Ectodermal cell (in vitro differentiated cells): ENCODE data around the gene PGAP3.

Experiments
- H3K27ac ChIP-seq: 2 replicates; pipeline ENCODE4 v1.7.0; 2013; ENCODE audit warnings: mild to moderate bottlenecking, low read depth, low read length; ENCODE audit not compliant: insufficient read depth, poor library complexity, severe bottlenecking
- H3K27me3 ChIP-seq: 2 replicates; pipeline ENCODE4 v1.7.0; 2013; ENCODE audit warnings: mild to moderate bottlenecking, low read length; ENCODE audit not compliant: insufficient read depth, control insufficient read depth, poor library complexity, severe bottlenecking
- H3K36me3 ChIP-seq: one replicate; pipeline ENCODE4 v1.7.0; 2013; ENCODE audit warnings: low read length; ENCODE audit not compliant: control insufficient read depth, insufficient read depth
- H3K4me1 ChIP-seq: one replicate; pipeline ENCODE4 v1.7.0; 2013; ENCODE audit warnings: low read length; ENCODE audit not compliant: control insufficient read depth, insufficient read depth
- H3K4me3 ChIP-seq: 2 replicates; pipeline ENCODE4 v1.7.0; 2013; ENCODE audit warnings: low read depth, low read length, control low read depth; ENCODE audit not compliant: insufficient read depth
- H3K9me3 ChIP-seq: 2 replicates; pipeline ENCODE4 v1.7.0; 2013; ENCODE audit warnings: mild to moderate bottlenecking, low read length, moderate library complexity; ENCODE audit not compliant: control insufficient read depth
- WGBS, 2 experiments: methylation state at CpG; one replicate each; pipeline ENCODE4 v1.1.7; 2013; ENCODE audit warnings: missing lambda C conversion rate in 2 of 2; 5-methylcytosine and 5-hydroxymethylcytosine counted together

Gene PGAP3

GRCh38 chr17:39664581-39665561, 23.0 kb downstream of the PGAP3 start, which contains the start of gene TCAP:
TSS of gene TCAP (plus strand) at chr17:39665349. CDS start at chr17:39665360, 11 bp downstream.
- peaks cover 45% of the 10 kb centered on the region for H3K27me3 ChIP-seq
- H3K27ac ChIP-seq, result no peak within 1 kb of the TSS
- H3K9me3 ChIP-seq, result no peaks in the 10 kb centered on the region
- 75 to 76% methylated on average over 15 of the region's 15 CpGs for WGBS, 2 experiments
- no peak within 1 kb of the TSS for H3K4me3 ChIP-seq
- H3K4me1 ChIP-seq, result peaks cover 26% of the 10 kb centered on the region
- no peaks in the 10 kb centered on the region for H3K36me3 ChIP-seq

DNA sequence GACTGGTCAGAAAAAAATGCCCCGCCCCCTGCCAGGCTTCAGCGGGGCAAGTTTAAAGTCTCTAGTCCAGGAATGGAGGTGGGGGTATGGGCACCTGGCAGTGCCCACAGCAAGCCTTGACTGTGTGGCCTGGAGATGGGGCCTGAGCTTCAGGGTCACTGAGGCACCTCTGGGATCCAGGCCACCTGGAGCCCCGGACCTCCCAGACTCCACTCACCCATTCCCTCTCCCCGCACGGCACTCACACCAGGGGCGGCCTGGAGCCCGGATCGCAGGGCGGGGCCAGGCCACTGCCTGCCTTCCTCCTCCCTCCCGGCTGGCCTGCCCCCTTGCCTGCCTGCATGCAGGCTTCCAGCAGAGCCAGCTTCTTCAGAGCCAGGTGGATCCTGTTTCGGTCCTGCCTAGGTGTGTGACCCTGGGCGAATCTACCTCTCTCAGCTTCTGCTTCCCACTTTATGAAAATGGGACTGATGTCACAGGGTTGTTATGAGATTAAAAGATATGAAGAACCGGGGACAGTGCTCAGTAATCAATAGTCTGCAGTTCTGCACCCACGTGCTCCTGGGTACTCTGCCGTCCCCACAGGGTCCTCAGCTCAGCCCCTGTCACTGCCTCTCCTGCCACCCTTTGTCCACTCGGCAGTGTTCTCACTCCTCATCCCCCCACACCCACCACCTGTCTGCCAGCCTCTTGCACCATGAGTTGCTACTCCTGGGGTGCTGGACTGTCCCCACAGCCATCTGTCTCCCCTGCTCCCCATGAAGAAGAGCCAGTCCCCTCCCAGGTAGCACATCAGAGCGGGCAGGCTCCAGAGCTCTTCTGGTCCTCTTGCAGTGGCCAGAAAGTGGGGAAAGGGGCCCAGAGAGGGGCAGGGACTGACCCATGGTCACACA, 23.9 kb downstream of the PGAP3 start:
- H3K9me3 ChIP-seq, result no peaks in the 10 kb centered on the region
- peaks cover 35% of the 10 kb centered on the region for H3K27me3 ChIP-seq
- H3K4me3 ChIP-seq, result no peak overlapping the region
- no peak overlapping the region for H3K27ac ChIP-seq
- H3K36me3 ChIP-seq, result no peaks in the 10 kb centered on the region
- H3K4me1 ChIP-seq, result peaks cover 26% of the 10 kb centered on the region
- WGBS, 2 experiments, result 22 to 23% methylated on average over 17 of the region's 17 CpGs

GRCh38 chr17:39663340-39663687, 24.5 kb downstream of the PGAP3 start:
- H3K9me3 ChIP-seq, result no peaks in the 10 kb centered on the region
- peaks cover 26% of the 10 kb centered on the region for H3K4me1 ChIP-seq
- no peaks in the 10 kb centered on the region for H3K36me3 ChIP-seq
- no peak overlapping the region for H3K27ac ChIP-seq
- 69 to 100% methylated on average over 1 to 2 of the region's 4 CpGs for WGBS, 2 experiments
- H3K27me3 ChIP-seq, result peaks cover 29% of the 10 kb centered on the region
- no peak overlapping the region for H3K4me3 ChIP-seq

- no peak overlapping the region for H3K27ac ChIP-seq
- WGBS, 2 experiments, result 82 to 85% methylated on average over 22 of the region's 22 CpGs
- H3K4me3 ChIP-seq, result no peak overlapping the region
- H3K4me1 ChIP-seq, result peaks cover 26% of the 10 kb centered on the region
- H3K36me3 ChIP-seq, result peaks cover 2% of the 10 kb centered on the region
- H3K27me3 ChIP-seq, result peaks cover 23% of the 10 kb centered on the region
- H3K9me3 ChIP-seq, result no peaks in the 10 kb centered on the region
Measured at GRCh38 chr17:39662551-39663339, 25.1 kb downstream of the PGAP3 start.

- Histone ChIP-seq H3K36me3 (peaks cover 4% of the 10 kb centered on the region), H3K27me3 (peaks cover 15% of the 10 kb centered on the region), H3K27ac (no peak overlapping the region), H3K4me1 (peaks cover 23% of the 10 kb centered on the region), H3K9me3 (no peaks in the 10 kb centered on the region), H3K4me3 (no peak overlapping the region)
- WGBS, 2 experiments, result 92% methylated on average over 8 of the region's 8 CpGs
Measured at GRCh38 chr17:39661744-39662541, 25.9 kb downstream of the PGAP3 start.

GRCh38 chr17:39660397-39661385, 27.2 kb downstream of the PGAP3 start:
- Histone ChIP-seq H3K27me3 (peaks cover 3% of the 10 kb centered on the region), H3K4me3 (no peak overlapping the region), H3K4me1 (peaks cover 18% of the 10 kb centered on the region), H3K36me3 (peaks cover 4% of the 10 kb centered on the region), H3K9me3 (no peaks in the 10 kb centered on the region), H3K27ac (no peak overlapping the region)
- 94 to 96% methylated on average over 35 of the region's 35 CpGs for WGBS, 2 experiments

- peaks cover 18% of the 10 kb centered on the region for H3K4me1 ChIP-seq
- H3K27ac ChIP-seq, result no peak overlapping the region
- H3K36me3 ChIP-seq, result peaks cover 4% of the 10 kb centered on the region
- H3K4me3 ChIP-seq, result no peak overlapping the region
- H3K27me3 ChIP-seq, result no peaks in the 10 kb centered on the region
- 93 to 94% methylated on average over 5 of the region's 5 CpGs for WGBS, 2 experiments
- no peaks in the 10 kb centered on the region for H3K9me3 ChIP-seq
Measured at GRCh38 chr17:39660011-39660360, 27.9 kb downstream of the PGAP3 start.

DNA sequence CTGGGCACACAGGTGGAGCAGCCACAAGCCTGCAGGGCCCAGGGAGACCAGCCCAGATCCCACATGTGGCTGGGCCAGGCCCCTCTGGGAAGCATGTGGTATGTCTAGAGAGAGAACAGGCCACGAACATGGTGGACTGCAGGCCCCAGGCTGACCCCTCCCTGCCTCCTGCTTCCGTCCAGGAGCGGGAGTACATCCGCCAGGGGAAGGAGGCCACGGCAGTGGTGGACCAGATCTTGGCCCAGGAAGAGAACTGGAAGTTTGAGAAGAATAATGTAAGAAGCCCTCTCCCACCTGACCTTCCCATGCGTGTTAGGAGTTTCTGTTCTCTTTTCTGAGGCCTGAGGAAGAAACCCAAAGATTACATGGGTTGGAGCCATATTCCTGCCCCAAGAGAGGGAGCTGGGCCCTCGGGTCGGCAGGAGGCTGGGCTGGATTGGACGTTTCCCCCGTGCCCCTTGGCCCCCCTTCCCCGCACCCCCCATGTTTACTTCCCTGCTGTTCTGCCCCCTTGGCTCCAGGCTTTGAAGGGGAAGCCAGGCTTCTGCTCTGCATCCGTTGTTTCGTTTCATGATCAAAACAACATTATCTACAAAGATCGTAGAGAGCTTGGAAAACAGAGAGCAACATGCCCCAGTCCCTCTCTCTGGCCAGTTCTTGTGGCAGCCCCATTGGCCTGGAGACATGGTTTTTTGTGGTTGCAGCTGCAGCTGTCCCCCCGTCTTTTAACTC, 28.4 kb downstream of the PGAP3 start:
- WGBS, 2 experiments, result 83 to 85% methylated on average over 15 of the region's 15 CpGs
- Histone ChIP-seq H3K27me3 (no peaks in the 10 kb centered on the region), H3K9me3 (no peaks in the 10 kb centered on the region), H3K36me3 (peaks cover 4% of the 10 kb centered on the region), H3K27ac (no peak overlapping the region), H3K4me1 (peaks cover 21% of the 10 kb centered on the region), H3K4me3 (no peak overlapping the region)
